Renal cortex interstitium (tissue), 11 donors: ENCODE data around the gene CLPTM1L. TPM values are rescaled to one million over a fixed set of nuclear protein-coding genes. Genes with fewer than 3 reads are reported as not detected.
"Not testable (repeated sequence)": the region's sequence is repeated elsewhere in the genome, so short reads cannot be mapped to it uniquely, and the experiment has no call there.

Experiments
- DNase-seq, 11 donors: peaks; one replicate each; pipeline ENCODE4 v3.0.0-alpha.2; 2013; ENCODE audit warnings: low read depth in 9 of 11, low spot score in 4 of 11; ENCODE audit errors: extremely low read depth in 1 of 11
- polyA plus RNA-seq, 3 donors: library from polyadenylated mRNA; unstranded; fragments of 120-200 nt; gene quantifications; one replicate each; pipeline ENCODE4 v1.2.1, GENCODE V29; 2013; ENCODE audit not compliant: insufficient read length in 3 of 3

The CLPTM1L gene
- polyA plus RNA-seq, 3 donors: 124 to 129 (median 127) TPM

DNA sequence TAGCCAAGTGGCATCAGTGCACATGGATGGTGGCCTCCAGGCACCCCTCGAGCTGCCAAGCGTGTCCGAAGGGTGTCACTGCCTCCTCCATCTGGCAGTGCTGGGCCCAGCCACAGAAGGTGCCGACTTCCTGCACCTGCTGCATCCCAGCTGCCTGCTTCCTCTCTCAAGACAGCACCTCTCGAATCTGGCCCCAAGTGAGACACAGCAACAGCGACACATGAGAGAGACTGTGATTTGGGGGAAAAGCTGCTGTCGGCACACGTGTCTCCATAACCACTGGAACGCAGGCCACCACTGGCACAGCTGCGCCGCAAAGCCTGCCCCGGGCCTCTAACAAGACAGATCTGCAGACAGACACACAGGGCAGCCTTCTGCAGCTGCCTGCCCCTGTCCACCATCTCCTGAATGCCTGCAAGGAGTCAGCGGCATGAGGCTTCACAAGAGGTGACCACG, 8.8 kb downstream of the CLPTM1L start:
- DNase-seq: no peak

DNA sequence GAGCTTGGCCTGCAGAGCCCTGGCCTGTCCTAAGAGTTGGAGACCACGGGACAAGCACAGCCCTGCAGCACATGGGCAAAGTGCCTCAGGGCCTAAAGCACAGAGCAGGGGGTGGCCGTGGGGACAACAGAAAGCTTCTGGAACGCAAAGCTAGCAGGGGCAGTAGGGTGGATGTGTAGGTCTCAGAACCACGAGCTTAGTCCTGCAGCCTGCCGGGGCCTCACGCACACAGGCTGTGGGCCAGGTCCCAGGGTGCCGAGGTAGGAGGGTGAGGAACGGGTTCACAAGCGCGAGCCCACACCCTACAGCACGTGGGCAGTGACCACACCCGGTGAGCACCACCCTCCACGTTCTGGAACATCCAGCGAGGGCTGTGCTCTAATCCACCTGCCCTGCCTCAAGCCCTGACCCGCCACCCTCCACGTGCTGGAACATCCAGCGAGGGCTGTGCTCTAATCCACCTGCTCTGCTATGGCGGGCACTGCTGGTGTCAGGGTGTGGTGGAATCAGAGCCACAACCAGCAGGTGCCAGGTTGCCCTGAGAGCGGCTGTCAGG, 9.3 kb downstream of the CLPTM1L start:
- DNase-seq: no peak

DNA sequence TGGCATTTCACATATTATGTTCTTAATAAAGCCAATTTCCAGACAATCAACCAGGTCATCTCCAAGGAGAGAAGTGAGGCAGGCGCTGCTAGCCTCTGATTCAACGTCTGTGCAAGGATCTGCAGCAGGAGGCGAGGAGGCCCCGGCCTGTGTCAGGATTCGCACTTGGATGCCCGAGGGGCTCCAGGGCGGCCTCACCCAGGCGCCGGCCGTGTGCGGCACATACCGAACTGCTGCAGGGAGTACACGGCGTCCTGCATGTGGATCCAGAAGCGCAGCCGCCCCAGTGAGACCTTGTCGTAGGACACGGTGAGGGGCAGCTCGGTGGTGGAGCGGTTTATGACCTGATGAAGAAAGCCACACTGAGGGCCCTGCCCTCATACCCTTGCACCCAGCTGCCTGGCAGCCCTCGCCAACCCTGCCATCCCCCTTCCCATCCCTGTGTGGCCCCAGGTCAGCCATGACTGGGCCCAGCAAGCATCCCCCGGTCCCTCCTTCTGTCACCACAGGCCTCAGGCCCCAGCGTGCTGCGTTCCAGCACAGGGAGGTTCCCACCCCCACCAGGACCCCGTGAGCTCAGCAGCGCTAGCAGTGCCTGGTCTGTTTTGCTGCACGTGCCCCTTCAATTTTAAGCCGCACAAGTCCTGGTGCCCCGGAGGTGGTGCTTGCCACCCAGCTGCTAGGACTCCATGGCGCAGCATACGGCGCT, 9.9 kb downstream of the CLPTM1L start:
- no peak for DNase-seq

DNA sequence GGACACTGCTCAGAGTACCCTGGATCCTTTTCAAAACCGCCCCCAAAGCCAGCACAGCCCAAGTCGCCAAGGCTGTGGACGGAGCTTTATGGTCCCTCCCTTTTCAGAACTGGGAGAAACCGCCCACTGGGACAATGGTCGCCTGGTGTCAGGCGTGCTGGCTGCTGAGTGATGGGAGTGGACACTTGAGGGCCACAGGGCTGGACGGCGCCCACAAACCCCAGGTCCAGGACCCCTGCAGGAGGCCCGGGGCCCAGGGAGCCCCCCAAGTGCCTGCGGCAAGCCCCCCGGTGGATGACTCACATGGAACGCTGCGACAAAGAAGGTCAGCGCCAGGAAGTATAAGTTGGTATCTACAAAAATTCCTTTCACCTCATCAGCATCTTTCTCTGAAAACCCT, 10.9 kb downstream of the CLPTM1L start:
- no peak for DNase-seq

DNA sequence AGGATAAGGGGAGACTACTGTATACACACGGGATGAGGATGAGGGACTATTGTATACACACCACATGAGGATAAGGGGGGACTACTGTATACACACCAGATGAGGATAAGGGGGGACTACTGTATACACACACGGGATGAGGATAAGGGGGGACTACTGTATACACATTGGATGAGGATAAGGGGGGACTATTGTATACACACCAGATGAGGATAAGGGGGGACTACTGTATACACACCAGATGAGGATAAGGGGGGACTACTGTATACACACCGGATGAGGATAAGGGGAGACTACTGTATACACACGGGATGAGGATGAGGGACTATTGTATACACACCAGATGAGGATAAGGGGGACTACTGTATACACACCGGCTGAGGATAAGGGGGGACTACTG, 11.6 kb downstream of the CLPTM1L start:
- DNase-seq: not testable (repeated sequence)

DNA sequence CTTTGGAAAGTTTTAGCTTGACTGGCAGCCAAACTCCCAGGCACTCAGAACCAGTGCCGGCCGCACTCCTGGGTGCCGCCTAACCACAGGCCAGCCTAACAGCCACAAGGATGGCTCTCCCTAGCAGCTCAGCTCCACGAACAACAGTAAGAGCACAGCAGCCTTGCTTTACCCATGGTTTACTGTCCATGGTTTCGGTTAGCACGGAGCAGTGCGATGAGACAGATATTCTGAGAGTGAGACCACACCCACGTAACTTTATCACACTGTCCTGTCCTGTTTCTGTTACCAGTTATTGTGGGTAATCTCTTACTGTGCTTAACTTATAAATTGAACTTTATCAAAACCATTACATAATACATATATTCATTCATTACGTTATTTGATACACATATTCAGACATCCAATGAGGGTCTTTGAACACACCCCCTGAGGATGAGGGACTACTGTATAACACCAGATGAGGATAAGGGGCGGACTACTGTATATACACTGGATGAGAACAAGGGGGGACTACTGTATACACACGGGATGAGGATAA, 12.4 kb downstream of the CLPTM1L start:
- no peak for DNase-seq

DNA sequence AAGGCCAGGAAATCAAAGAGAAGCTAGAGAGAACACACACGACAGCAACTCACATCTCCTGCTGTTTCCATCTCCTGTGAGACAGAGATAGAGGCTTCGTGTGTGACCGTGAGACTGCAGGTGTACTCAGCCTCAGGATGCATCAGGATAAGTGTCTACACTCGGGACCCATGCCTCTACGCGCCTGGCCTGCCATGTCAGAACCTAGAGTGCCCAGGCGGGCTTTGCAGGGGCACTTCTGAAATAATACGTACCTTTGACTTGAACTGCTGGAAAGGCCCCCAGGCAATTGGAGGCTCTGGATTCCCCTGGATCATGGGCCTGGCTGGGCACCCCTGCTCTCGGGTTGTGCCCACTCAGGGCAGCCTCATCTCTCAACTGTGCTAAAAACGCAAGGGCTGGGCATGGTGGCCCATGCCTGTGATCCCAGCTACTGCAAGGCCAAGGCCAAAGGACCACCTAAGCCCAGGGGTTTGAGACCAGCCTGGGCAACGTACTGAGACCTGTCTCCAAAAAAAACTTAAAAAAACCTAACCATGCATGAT, 13.0 kb downstream of the CLPTM1L start:
- no peak for DNase-seq

DNA sequence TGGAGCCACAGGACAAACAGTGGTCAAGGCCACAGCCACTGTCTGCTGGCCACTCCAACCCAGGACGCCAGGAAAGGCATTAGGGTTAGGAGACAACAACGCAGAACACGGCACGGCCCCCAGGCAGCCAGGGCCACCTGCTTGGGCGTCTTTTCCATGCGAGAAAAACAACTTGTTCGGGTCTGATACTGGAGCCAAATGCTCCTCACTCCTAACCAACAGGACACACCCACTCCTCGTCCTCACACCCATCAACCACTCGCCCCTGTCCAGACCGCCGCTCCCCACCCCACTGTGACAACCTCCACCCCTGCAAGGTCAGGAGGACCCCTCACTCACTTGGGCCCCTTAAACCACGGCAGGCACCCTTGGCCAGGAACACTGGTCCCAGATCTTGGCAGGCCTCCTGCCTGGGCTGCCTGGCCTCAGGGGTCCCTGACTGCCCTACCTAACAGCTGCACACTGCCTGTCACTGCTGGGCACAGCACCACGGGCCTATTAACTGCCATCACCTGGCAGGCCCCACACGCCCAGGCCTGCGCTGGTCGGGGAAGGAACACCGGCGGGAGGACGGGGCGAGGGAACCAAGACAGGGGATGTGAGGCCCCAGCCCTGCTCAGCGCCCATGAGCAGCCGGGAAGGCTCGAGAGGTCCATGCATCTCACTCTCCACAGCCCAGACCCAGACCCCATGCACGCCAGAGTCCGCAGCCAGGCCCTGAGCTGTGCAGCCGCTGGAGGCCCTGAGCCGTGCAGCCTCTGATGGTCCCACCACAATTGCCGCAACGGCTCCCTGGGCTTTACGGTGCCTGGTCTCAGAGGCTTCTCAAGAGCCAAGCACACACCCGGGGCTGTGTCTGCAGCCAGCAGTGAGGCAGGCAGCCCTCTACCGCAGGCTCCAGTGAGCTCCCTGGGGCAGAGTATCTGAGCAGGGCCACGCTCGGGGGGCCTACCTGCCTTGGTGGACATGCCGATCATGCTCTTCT, 13.8 kb downstream of the CLPTM1L start:
- no peak for DNase-seq

DNA sequence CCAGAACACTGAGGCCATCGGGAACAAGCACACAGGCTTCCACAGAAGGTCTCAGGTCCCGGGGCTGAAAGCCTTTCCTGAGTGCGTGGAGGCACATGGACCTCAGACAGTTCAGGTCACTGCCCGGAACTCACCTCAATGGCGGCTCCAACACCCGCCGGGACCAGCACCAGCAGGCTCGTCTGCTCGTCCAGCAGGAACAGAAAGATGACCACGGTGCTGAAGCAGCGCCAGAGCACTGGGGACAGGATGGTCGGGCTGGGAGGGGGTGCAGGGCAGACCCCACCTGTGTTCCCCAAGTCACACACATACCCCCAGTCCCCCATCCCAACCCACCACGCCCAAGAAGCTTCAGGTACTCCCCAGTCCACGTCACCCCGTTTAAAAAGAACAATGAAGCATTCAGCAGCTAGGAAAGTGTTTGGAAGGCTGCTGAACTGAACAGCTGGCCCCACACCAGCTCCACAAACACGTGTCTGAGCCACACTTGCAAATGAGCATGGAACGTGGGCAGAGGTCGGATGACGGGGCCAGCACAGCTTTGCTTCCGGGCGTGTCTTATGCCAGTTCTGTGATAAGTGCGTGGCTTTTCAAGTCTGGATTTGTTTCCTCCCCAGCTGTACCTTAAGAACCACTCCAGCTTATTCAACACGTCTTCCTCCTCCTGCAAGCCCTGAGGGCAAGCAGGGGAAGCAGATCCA, 14.6 kb downstream of the CLPTM1L start:
- DNase-seq: no peak

DNA sequence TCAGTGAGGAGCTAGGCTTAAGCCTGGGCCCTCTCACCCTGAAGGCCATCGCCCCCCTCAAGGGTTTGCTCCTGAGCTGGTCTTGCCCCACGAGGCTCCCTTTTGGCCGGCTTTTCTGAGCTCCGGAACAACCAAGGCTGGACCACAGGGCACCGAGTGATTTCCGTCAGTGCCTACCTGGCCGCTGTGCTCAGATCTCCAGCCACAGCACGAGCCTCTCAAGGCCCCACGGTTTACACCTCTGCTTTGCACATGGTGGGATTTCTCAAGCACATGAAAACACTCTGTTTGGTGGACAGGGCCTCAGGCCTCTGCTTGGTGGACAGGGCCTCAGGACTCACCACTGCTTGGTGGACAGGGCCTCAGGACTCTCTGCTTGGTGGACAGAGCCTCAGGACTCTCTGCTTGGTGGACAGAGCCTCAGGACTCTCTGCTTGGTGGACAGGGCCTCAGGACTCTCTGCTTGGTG, 15.8 kb downstream of the CLPTM1L start:
- DNase-seq: no peak

DNA sequence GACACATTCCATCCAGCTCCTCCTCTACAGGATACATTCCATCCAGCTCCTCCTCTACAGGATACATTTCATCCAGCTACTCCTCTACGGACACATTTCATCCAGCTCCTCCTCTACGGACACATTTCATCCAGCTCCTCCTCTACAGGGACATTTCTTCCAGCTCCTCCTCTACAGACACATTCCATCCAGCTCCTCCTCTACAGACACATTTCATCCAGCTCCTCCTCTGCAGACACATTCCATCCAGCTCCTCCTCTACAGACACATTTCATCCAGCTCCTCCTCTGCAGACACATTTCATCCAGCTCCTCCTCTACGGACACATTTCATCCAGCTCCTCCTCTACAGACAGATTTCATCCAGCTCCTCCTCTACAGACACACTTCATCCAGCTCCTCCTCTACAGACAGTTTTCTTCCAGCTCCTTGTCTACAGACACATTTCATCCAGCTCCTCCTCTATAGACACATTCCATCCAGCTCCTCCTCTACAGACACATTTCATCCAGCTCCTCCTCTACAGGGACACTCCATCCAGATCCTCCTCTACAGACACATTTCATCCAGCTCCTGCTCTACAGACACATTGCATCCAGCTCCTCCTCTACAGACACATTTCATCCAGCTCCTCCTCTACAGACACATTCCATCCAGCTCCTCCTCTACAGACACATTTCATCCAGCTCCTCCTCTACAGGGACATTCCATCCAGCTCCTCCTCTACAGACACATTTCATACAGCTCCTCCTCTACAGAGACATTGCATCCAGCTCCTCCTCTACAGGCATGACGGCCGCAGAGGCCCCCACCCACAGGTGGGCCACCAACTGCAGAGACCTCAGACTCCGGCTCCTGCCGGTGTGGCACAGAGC, 16.4 kb downstream of the CLPTM1L start:
- not testable (repeated sequence) for DNase-seq

DNA sequence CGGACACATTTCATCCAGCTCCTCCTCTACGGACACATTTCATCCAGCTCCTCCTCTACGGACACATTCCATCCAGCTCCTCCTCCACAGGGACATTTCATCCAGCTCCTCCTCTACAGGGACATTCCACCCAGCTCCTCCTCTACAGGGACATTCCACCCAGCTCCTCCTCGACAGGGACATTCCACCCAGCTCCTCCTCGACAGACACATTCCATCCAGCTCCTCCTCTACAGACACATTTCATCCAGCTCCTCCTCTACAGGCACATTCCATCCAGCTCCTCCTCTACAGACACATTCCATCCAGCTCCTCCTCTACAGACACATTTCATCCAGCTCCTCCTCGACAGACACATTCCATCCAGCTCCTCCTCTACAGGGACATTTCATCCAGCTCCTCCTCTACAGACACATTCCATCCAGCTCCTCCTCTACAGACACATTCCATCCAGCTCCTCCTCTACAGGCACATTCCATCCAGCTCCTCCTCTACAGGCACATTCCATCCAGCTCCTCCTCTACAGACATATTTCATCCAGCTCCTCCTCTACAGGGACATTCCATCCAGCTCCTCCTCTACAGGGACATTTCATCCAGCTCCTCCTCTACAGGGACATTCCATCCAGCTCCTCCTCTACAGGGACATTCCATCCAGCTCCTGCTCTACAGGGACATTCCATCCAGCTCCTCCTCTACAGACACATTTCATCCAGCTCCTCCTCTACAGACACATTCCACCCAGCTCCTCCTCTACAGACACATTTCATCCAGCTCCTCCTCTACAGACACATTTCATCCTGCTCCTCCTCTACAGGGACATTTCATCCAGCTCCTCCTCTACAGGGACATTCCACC, 17.8 kb downstream of the CLPTM1L start:
- DNase-seq: not testable (repeated sequence)

DNA sequence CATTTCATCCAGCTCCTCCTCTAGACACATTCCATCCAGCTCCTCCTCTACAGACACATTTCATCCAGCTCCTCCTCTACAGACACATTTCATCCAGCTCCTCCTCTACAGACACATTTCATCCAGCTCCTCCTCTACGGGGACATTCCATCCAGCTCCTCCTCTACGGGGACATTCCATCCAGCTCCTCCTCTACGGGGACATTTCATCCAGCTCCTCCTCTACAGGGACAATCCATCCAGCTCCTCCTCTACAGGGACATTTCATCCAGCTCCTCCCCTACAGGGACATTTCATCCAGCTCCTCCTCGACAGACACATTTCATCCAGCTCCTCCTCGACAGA, 18.4 kb downstream of the CLPTM1L start:
- not testable (repeated sequence) for DNase-seq

DNA sequence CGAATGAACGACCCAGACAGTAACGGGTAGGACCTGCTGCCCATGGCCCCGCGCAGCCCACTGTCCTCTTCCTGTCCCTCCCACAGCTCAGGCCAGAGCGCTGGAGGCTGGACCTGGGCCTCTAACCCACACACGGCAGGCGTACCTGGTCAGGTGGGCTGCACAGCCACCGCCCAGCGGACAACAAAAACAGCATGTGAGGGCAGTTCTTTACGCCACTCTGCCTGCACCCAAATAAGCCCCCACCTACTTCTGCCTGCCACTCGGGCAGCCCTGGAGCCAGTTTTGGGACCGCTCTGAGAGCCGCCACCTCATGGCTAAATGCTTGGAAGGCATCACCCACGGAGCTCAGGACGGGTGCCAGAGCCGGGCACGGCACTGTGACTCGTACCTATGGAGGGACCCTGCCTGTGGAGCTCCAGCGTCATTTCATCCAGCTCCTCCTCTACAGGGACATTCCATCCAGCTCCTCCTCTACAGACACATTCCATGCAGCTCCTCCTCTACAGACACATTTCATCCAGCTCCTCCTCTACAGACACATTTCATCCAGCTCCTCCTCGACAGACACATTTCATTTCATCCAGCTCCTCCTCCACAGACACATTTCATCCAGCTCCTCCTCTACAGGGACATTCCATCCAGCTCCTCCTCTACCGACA, 18.9 kb downstream of the CLPTM1L start:
- no peak for DNase-seq

DNA sequence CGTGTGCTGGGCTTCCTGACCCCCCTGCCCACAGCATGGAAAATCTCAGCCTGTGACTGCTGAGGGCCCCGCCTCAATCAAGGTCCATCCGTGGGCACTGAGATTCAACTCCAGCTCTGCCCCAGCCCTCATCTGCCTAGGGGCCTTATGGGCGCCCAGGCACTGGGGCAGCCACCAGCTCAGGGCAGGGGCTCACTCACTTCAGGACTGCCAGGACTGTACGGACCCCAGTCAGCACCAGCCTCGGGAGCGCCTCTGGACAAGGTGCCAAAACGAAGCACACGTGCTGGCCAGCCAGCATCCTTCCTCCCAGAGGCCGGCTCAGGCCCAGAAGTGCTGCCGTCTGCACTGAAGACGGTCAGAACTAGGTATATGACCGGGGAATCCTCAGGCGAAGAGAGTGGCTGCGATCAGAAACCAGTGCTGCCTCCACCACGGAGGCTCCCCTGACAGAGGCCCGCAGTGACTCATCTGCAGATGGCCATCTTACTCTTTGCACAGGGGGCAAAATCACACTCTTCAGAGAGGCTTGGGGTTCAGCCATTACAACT, 19.6 kb downstream of the CLPTM1L start:
- no peak for DNase-seq

DNA sequence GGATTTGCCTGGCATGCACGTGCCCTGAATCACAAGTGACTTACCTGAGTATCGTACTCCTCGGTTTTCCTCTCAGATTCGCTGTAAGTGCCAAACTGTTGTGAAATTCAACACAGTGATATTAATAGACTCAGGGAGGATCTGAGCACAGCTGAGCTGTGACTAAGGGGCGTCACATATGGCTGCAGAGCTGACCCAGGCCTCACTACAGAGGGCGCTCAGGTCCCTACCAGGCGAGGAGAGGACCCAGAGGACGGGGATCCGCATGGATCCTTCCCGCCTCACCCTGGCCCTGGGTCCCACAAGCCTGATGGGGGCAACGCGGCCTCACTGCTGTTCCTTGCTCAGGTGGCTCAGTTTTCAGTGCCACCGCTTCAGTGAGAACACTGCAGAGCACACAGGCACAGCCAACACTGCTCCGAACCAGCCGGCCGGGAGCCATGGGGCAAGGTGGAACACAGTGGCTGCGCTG, 20.1 kb downstream of the CLPTM1L start:
- no peak for DNase-seq
